Measurements from ENCODE around the gene TMEM45A. TPM values are rescaled to one million over a fixed set of nuclear protein-coding genes. Genes with fewer than 3 reads are reported as not detected.
"Not testable (repeated sequence)": the region's sequence is repeated elsewhere in the genome, so short reads cannot be mapped to it uniquely, and the experiment has no call there.

TMEM45A gene
- total RNA-seq, result 1 to 10 TPM; 5.8 to 7.8 TPM
- polyA plus RNA-seq (2013, experiment 1 of 2), result 17.6 TPM
- polyA plus RNA-seq (2013, experiment 2 of 2), result 15.0 TPM
- long read RNA-seq, experiment 1, partial matches to known transcripts, result 0 of 3 reads
- long read RNA-seq, experiment 1, other reads (novel, unspliced or antisense), result 2 of 3 reads
- long read RNA-seq, experiment 2, transcript TMEM45A-201 (6 exons, 1,567 nt), result major isoform, 8 of 18 reads
- long read RNA-seq, experiment 2, partial matches to known transcripts, result 0 of 18 reads
- long read RNA-seq, experiment 2, other reads (novel, unspliced or antisense), result 10 of 18 reads
- long read RNA-seq, experiment 3, transcript TMEM45A-201 (6 exons, 1,567 nt), result major isoform, 27 of 52 reads
- long read RNA-seq, experiment 3, partial matches to known transcripts, result 1 of 52 reads
- long read RNA-seq, experiment 3, other reads (novel, unspliced or antisense), result 24 of 52 reads
- long read RNA-seq, experiment 4, transcript TMEM45A-201 (6 exons, 1,567 nt), result major isoform, 23 of 40 reads
- long read RNA-seq, experiment 4, partial matches to known transcripts, result 1 of 40 reads
- long read RNA-seq, experiment 4, other reads (novel, unspliced or antisense), result 16 of 40 reads

- peak; percentile 99 for DNase-seq
- Mint-ChIP-seq H3K36me3 (ENCODE audit: low read depth) (no peaks in the 10 kb centered on the region), H3K27ac (peak within 1 kb of the TSS; percentile 96), H3K9me3 (peaks cover 3% of the 10 kb centered on the region), H3K27me3 (ENCODE audit: insufficient read depth) (peaks cover 31% of the 10 kb centered on the region), H3K4me1 (peaks cover 3% of the 10 kb centered on the region), H3K4me3 (peak within 1 kb of the TSS; percentile 81)
- peak within 1 kb of the TSS; percentile 76 for H3K9ac ChIP-seq (ENCODE audit: extremely low read depth, low read length, poor library complexity, severe bottlenecking)
- no peaks in the 10 kb centered on the region for H3K4me1 ChIP-seq (ENCODE audit: control insufficient read depth, insufficient read depth, low read length)
- no peak for TF ChIP-seq CTCF (conservative IDR thresholded peaks at IDR 0.05)
- H3K27ac ChIP-seq (ENCODE audit: low read depth, low read length), result peak within 1 kb of the TSS; percentile 65
- no peaks in the 10 kb centered on the region for H3K9me3 ChIP-seq (ENCODE audit: control insufficient read depth, low read length)
- 2 to 3% methylated on average over 34 to 56 of the region's 56 CpGs for WGBS, 2 experiments (ENCODE audit: insufficient coverage in 1 of 2, insufficient read length in 1 of 2)
- peak within 1 kb of the TSS; percentile 94 for H3K4me3 ChIP-seq (ENCODE audit: low read length)
- no peaks in the 10 kb centered on the region for H3K27me3 ChIP-seq (ENCODE audit: control insufficient read depth, insufficient read depth, low read length, poor library complexity, severe bottlenecking)
- no peaks in the 10 kb centered on the region for H3K36me3 ChIP-seq (ENCODE audit: control insufficient read depth, insufficient read depth, low read length)
Observed at GRCh38 chr3:100492059-100493006, at the start of gene TMEM45A. Gene TMEM45A, plus strand, starts transcription at chr3:100492619. Its CDS starts 62,593 bp downstream, at chr3:100555212.

GRCh38 chr3:100443690-100444089 lies 48.7 kb upstream of the TMEM45A start:
- Histone ChIP-seq H3K27ac (ENCODE audit: low read depth, low read length) (no peak overlapping the region), H3K36me3 (ENCODE audit: control insufficient read depth, insufficient read depth, low read length) (peaks cover 4% of the 10 kb centered on the region), H3K4me3 (ENCODE audit: low read length) (peak overlapping the region; percentile 65), H3K27me3 (ENCODE audit: control insufficient read depth, insufficient read depth, low read length, poor library complexity, severe bottlenecking) (no peaks in the 10 kb centered on the region), H3K9ac (ENCODE audit: extremely low read depth, low read length, poor library complexity, severe bottlenecking) (no peak overlapping the region), H3K9me3 (ENCODE audit: control insufficient read depth, low read length) (peaks cover 74% of the 10 kb centered on the region), H3K4me1 (ENCODE audit: control insufficient read depth, insufficient read depth, low read length) (no peaks in the 10 kb centered on the region)
- no peak overlapping the region for H3K4me3 Mint-ChIP-seq
- peaks cover 7% of the 10 kb centered on the region for H3K4me1 Mint-ChIP-seq
- TF ChIP-seq CTCF (conservative IDR thresholded peaks at IDR 0.05), result no peak
- peaks cover 31% of the 10 kb centered on the region for H3K36me3 Mint-ChIP-seq (ENCODE audit: low read depth)
- no peaks in the 10 kb centered on the region for H3K27me3 Mint-ChIP-seq (ENCODE audit: insufficient read depth)
- no peak for DNase-seq
- H3K27ac Mint-ChIP-seq, result no peak overlapping the region
- peaks cover 66% of the 10 kb centered on the region for H3K9me3 Mint-ChIP-seq

- peaks cover 82% of the 10 kb centered on the region for H3K9me3 Mint-ChIP-seq
- not testable (repeated sequence) for H3K4me1 ChIP-seq (ENCODE audit: control insufficient read depth, insufficient read depth, low read length); DNase-seq; H3K9ac ChIP-seq (ENCODE audit: extremely low read depth, low read length, poor library complexity, severe bottlenecking); H3K4me1 Mint-ChIP-seq; H3K27me3 Mint-ChIP-seq (ENCODE audit: insufficient read depth); H3K27ac Mint-ChIP-seq; H3K27me3 ChIP-seq (ENCODE audit: control insufficient read depth, insufficient read depth, low read length, poor library complexity, severe bottlenecking); H3K27ac ChIP-seq (ENCODE audit: low read depth, low read length); H3K4me3 Mint-ChIP-seq
- Histone ChIP-seq H3K4me3 (ENCODE audit: low read length) (peak overlapping the region; percentile 61), H3K36me3 (ENCODE audit: control insufficient read depth, insufficient read depth, low read length) (peaks cover 12% of the 10 kb centered on the region), H3K9me3 (ENCODE audit: control insufficient read depth, low read length) (peaks cover 84% of the 10 kb centered on the region)
- H3K36me3 Mint-ChIP-seq (ENCODE audit: low read depth), result peaks cover 32% of the 10 kb centered on the region
- 80 to 90% methylated on average over 1 to 3 of the region's 3 CpGs for WGBS, 2 experiments (ENCODE audit: insufficient coverage in 1 of 2, insufficient read length in 1 of 2)
Observed at GRCh38 chr3:100447067-100447466, 45.4 kb upstream of the TMEM45A start.

Measured in endodermal cell (in vitro differentiated cells).